A549 (cell line): ENCODE measurements around the gene PCBP3. TPM values are rescaled to one million over a fixed set of nuclear protein-coding genes. Genes with fewer than 3 reads are reported as not detected.

Source experiments
- ATAC-seq, 2 experiments: fragments of 200-7000 bp in 1 of 2; fragments of >200 bp in 1 of 2; cut with Nextera tagmentation in 1 of 2; cut with Tn5 transposase in 1 of 2; 3 replicates each; pipeline versions ENCODE4 v1.8.0 to v1.9.1; 2018 to 2020; ENCODE audit warnings: mild to moderate bottlenecking in 1 of 2, moderate library complexity in 1 of 2
- CTCF ChIA-PET: fragments of 300-600 bp; sonication (Branson Sonifier 250); formaldehyde crosslinking; extraction: SDS; loops from one replicate; lab custom pipeline; 2021; ENCODE audit warnings: antibody characterized with exemption, inconsistent platforms; lab: Yijun Ruan, JAX
- POLR2A ChIA-PET: fragments of 350-600 bp; formaldehyde crosslinking; extraction: SDS; loops from one replicate; lab custom pipeline; 2021; ENCODE audit warnings: antibody characterized with exemption, inconsistent platforms; lab: Yijun Ruan, JAX
- DNase-seq, 2 experiments: peaks; one replicate each; pipeline versions ENCODE4 v3.0.0 to v3.0.0-alpha.2; 2011 to 2016; ENCODE audit warnings: low read depth in 1 of 2, low spot score in 1 of 2
- FAIRE-seq: peaks from 2 replicates; lab custom pipeline; 2011; peaks lifted over from hg19 to GRCh38; lab: Jason Lieb, UNC
- H3K27ac ChIP-seq, 2 experiments: fragments of >200 bp; sonication (Bioruptor Twin); formaldehyde crosslinking; 3 replicates each; pipeline ENCODE4 v1.5.1; 2016 to 2017
- H3K4me1 ChIP-seq: fragments of >200 bp; sonication (Bioruptor Twin); formaldehyde crosslinking; 3 replicates; pipeline ENCODE4 v1.6.1; 2016
- H3K4me2 ChIP-seq: fragments of >200 bp; sonication (Bioruptor Twin); formaldehyde crosslinking; 3 replicates; pipeline ENCODE4 v1.6.1; 2016
- H3K4me3 ChIP-seq: fragments of >200 bp; sonication (Bioruptor Twin); formaldehyde crosslinking; 3 replicates; pipeline ENCODE4 v1.5.1; 2016
- H3K9me3 ChIP-seq: fragments of >200 bp; sonication (Bioruptor Twin); formaldehyde crosslinking; 3 replicates; pipeline ENCODE4 v1.6.1; 2016
- CEBPB ChIP-seq, 2 experiments: fragments of >200 bp in 1 of 2; sonication (Bioruptor Twin) in 1 of 2; formaldehyde crosslinking in 1 of 2; IDR thresholded peaks; 2 replicates each; pipeline ENCODE4 v1.6.1; 2012 to 2016
- CHD2 ChIP-seq: fragments of 150-350 bp; IDR thresholded peaks from 2 replicates; pipeline ENCODE4 v1.6.1; 2014; ENCODE audit warnings: low read length; ENCODE audit not compliant: partially characterized antibody
- CHD4 ChIP-seq: fragments of 200-600 bp; sonication (generic); IDR thresholded peaks from 2 replicates; pipeline ENCODE4 v1.6.1; 2016; ENCODE audit warnings: antibody characterized with exemption, mild to moderate bottlenecking, borderline replicate concordance
- EP300 ChIP-seq, 2 experiments: fragments of >200 bp; sonication (Bioruptor Twin); formaldehyde crosslinking; IDR thresholded peaks; 2 replicates in 1 of 2; 3 replicates in 1 of 2; pipeline ENCODE4 v1.6.1; 2016 to 2017
- ESRRA ChIP-seq: fragments of 150-350 bp; IDR thresholded peaks from 2 replicates; pipeline ENCODE4 v1.6.1; 2014; ENCODE audit warnings: mild to moderate bottlenecking, low read length, borderline replicate concordance
- FOSL2 ChIP-seq, 2 experiments: fragments of 450-650 bp in 1 of 2; fragments of >200 bp in 1 of 2; sonication (Bioruptor Twin) in 1 of 2; formaldehyde crosslinking; IDR thresholded peaks; 2 replicates each; pipeline versions ENCODE4 v1.5.0 to v1.6.1; 2016 to 2020; ENCODE audit warnings: mild to moderate bottlenecking in 1 of 2, moderate library complexity in 1 of 2
- HDAC2 ChIP-seq: fragments of 200-600 bp; sonication (generic); IDR thresholded peaks from 2 replicates; pipeline ENCODE4 v1.6.1; 2016
- HEYL ChIP-seq: fragments of 250-450 bp; sonication (Bioruptor Pico); IDR thresholded peaks from 2 replicates; pipeline ENCODE4 v1.8.0; 2021; ENCODE audit warnings: mild to moderate bottlenecking, moderate library complexity
- HOXB13 ChIP-seq: fragments of 250-450 bp; sonication (Bioruptor Pico); IDR thresholded peaks from 2 replicates; pipeline ENCODE4 v1.5.0; 2020; ENCODE audit warnings: low read depth, mild to moderate bottlenecking, moderate library complexity
- HOXB5 ChIP-seq: fragments of 250-450 bp; sonication (Bioruptor Pico); IDR thresholded peaks from 2 replicates; pipeline ENCODE4 v1.5.0; 2020; ENCODE audit warnings: mild to moderate bottlenecking, moderate library complexity
- JUNB ChIP-seq: fragments of >200 bp; sonication (Bioruptor Twin); formaldehyde crosslinking; IDR thresholded peaks from 2 replicates; pipeline ENCODE4 v1.6.1; 2016
- KDM5A ChIP-seq: fragments of 200-600 bp; sonication (generic); IDR thresholded peaks from 2 replicates; pipeline ENCODE4 v1.6.1; 2016; ENCODE audit warnings: antibody characterized with exemption, mild to moderate bottlenecking
- MAFK ChIP-seq: fragments of 450-650 bp; IDR thresholded peaks from 2 replicates; pipeline ENCODE4 v1.6.1; 2014; ENCODE audit not compliant: partially characterized antibody
- MYC ChIP-seq: IDR thresholded peaks from 2 replicates; pipeline ENCODE4 v1.6.1; 2012; ENCODE audit warnings: mild to moderate bottlenecking, inconsistent platforms, low read length, improper control_type of control experiment, borderline replicate concordance
- NFE2L2 ChIP-seq: fragments of 150-350 bp; conservative IDR thresholded peaks from 2 replicates; pipeline ENCODE4 v1.6.1; 2014; ENCODE audit warnings: low read length
- NR3C1 ChIP-seq: fragments of >200 bp; sonication (Bioruptor Twin); formaldehyde crosslinking; IDR thresholded peaks from 3 replicates; pipeline ENCODE4 v1.6.1; 2017
- RCOR1 ChIP-seq: fragments of 150-350 bp; IDR thresholded peaks from 2 replicates; pipeline ENCODE4 v1.6.1; 2014; ENCODE audit warnings: antibody characterized with exemption, low read length, low read depth
- RNF2 ChIP-seq: fragments of 200-600 bp; sonication (generic); IDR thresholded peaks from 2 replicates; pipeline ENCODE4 v1.6.1; 2016; ENCODE audit warnings: low read depth, mild to moderate bottlenecking, antibody characterized with exemption, moderate library complexity, borderline replicate concordance
- TFCP2L1 ChIP-seq: fragments of 250-450 bp; sonication (Bioruptor Pico); IDR thresholded peaks from 2 replicates; pipeline ENCODE4 v1.5.0; 2021; ENCODE audit warnings: mild to moderate bottlenecking
- ZFP36 ChIP-seq: fragments of 450-650 bp; IDR thresholded peaks from 2 replicates; pipeline ENCODE4 v1.6.1; 2014; ENCODE audit warnings: borderline replicate concordance; ENCODE audit not compliant: partially characterized antibody
- ZSCAN20 ChIP-seq: fragments of 250-450 bp; sonication (Bioruptor Pico); IDR thresholded peaks from 2 replicates; pipeline ENCODE4 v1.8.0; 2022; ENCODE audit warnings: mild to moderate bottlenecking, moderate library complexity
- WGBS: methylation state at CpG from one replicate; pipeline ENCODE4 v1.1.6; 2017; ENCODE audit errors: missing lambda C conversion rate; 5-methylcytosine and 5-hydroxymethylcytosine counted together
- polyA plus RNA-seq, 4 experiments: library from polyadenylated mRNA; depleted of rRNA in 3 of 4; stranded (reverse); fragments of >200 nt; fragmentation: RNase III in 1 of 4; extraction: RNeasy Plus Mini Kit Qiagen cat#74134 plus additional on column Dnase treatment in 1 of 4; gene quantifications; 2 replicates in 3 of 4; 3 replicates in 1 of 4; pipeline ENCODE4 v1.2.3, GENCODE V29; 2011 to 2017
- TF ChIP-seq, protein P1 (sequence below): IDR thresholded peaks from 2 replicates; pipeline ENCODE4 v1.6.1; 2012
- TF ChIP-seq, protein P2 (sequence below): fragments of >200 bp; sonication (Bioruptor Twin); formaldehyde crosslinking; IDR thresholded peaks from 2 replicates; pipeline ENCODE4 v1.6.1; 2016
- TF ChIP-seq, protein P3 (sequence below): fragments of 150-350 bp; IDR thresholded peaks from 2 replicates; pipeline ENCODE4 v1.6.1; 2014; ENCODE audit warnings: low read depth, mild to moderate bottlenecking, low read length
- TF ChIP-seq, protein P4 (sequence below): IDR thresholded peaks from 2 replicates; pipeline ENCODE4 v1.6.1; 2012; ENCODE audit warnings: low read depth, borderline replicate concordance
- TF ChIP-seq, protein P5 (sequence below): fragments of 250-450 bp; sonication (Bioruptor Pico); IDR thresholded peaks from 2 replicates; pipeline ENCODE4 v1.5.0; 2020; ENCODE audit warnings: low read depth, mild to moderate bottlenecking, moderate library complexity

The PCBP3 gene
- polyA plus RNA-seq, 2 of the 4 experiments (the other 2 are of a cell fraction), result 0.30 to 0.34 TPM

DNA sequence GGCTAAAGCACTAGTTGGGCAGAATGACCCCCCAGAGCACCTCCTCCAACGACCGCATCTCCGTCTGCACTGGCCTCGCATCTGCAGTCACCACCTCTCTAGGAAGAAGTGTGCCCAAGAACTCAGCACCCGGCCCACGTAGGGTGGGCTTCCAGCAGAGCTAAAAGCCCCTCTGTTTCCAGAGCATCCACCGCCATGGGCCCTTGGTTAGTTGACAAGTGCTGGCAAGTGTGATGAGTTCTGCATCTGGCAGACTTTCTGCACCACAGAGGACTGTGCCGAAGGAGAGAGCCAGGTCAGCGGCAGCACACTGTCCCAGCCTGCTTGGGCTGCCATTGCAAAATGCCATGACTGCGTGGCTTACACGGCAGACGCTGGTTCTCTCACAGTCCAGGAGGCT, 261.7 kb downstream of the PCBP3 start:
- Histone ChIP-seq H3K27ac (no peak overlapping the region), H3K4me3 (no peak overlapping the region), H3K9me3 (no peaks in the 10 kb centered on the region), H3K4me2 (no peak overlapping the region), H3K4me1 (no peaks in the 10 kb centered on the region)
- ChIA-PET CTCF (interaction anchor here (1.4 kb wide), 1 partner anchor 349 kb away, joined by 5 read pairs; no protein-coding TSS in a partner anchor), POLR2A (no interaction called here)
- 59% methylated on average over 8 of the region's 12 CpGs for WGBS
- ATAC-seq, result no peak
- TF ChIP-seq RNF2, result no peak
- no peak for TF ChIP-seq ZFP36
- TF ChIP-seq CHD2, result no peak
- no peak for TF ChIP-seq NR3C1
- no peak for TF ChIP-seq RCOR1
- no peak for TF ChIP-seq TFCP2L1 (CRISPR knock-in tag)
- TF ChIP-seq EP300 (IDR thresholded peaks at IDR 0.05), result no peak
- no peak for TF ChIP-seq CHD4
- TF ChIP-seq, protein P1, sequence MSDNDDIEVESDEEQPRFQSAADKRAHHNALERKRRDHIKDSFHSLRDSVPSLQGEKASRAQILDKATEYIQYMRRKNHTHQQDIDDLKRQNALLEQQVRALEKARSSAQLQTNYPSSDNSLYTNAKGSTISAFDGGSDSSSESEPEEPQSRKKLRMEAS, result no peak
- no peak for TF ChIP-seq MAFK
- no peak for TF ChIP-seq HOXB13
- TF ChIP-seq ESRRA, result no peak
- TF ChIP-seq HDAC2, result no peak
- TF ChIP-seq, protein P2, sequence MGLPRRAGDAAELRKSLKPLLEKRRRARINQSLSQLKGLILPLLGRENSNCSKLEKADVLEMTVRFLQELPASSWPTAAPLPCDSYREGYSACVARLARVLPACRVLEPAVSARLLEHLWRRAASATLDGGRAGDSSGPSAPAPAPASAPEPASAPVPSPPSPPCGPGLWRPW, result no peak
- no peak for TF ChIP-seq MYC
- no peak for DNase-seq
- no peak for FAIRE-seq

DNA sequence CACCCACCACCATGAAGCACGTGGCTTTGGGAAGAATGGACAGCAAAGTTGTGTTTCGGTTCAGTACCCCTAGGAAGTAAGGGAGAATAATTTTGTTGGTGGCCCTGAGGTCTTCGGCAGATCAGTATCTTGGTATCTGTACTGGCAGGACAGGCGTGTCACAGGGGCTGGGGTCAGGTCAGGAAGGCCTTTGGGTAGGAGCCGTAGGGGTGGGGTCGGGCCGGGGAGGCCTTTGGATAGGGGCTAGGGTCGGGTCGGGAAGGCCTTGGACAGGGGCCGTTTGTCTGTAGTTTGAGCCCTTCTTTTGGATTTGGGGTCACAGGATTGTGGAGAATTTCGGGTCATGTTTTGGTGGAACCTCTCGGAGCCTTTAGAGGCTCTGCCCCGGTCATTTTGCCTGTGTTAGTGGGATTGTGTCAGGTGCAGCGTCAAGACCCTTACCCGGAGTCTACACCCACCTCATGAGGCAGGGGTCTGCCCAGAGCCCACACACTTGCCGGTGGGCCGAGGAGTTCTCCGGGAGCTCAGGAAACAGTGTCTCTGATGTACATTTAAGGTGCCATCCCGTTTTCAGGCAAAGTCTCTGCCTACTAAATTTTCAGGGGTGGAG, 262.8 kb downstream of the PCBP3 start:
- ChIA-PET POLR2A (no interaction called here), CTCF (no interaction called here)
- no peaks in the 10 kb centered on the region for H3K4me1 ChIP-seq
- DNase-seq (no peak), ATAC-seq (no peak), FAIRE-seq (no peak)
- 38% methylated on average over 12 of the region's 19 CpGs for WGBS
- no peak overlapping the region for H3K27ac ChIP-seq
- no peak for TF ChIP-seq ESRRA
- no peak for TF ChIP-seq CHD2
- TF ChIP-seq FOSL2 (IDR thresholded peaks at IDR 0.05), result no peak
- no peak for TF ChIP-seq FOSL2 (CRISPR knock-in tag; IDR thresholded peaks at IDR 0.05)
- no peak for TF ChIP-seq HEYL (CRISPR knock-in tag)
- no peak for TF ChIP-seq NFE2L2
- TF ChIP-seq, protein P3, sequence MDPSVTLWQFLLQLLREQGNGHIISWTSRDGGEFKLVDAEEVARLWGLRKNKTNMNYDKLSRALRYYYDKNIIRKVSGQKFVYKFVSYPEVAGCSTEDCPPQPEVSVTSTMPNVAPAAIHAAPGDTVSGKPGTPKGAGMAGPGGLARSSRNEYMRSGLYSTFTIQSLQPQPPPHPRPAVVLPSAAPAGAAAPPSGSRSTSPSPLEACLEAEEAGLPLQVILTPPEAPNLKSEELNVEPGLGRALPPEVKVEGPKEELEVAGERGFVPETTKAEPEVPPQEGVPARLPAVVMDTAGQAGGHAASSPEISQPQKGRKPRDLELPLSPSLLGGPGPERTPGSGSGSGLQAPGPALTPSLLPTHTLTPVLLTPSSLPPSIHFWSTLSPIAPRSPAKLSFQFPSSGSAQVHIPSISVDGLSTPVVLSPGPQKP, result no peak
- TF ChIP-seq, protein P4, sequence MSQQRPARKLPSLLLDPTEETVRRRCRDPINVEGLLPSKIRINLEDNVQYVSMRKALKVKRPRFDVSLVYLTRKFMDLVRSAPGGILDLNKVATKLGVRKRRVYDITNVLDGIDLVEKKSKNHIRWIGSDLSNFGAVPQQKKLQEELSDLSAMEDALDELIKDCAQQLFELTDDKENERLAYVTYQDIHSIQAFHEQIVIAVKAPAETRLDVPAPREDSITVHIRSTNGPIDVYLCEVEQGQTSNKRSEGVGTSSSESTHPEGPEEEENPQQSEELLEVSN, result no peak
- TF ChIP-seq, protein P5, sequence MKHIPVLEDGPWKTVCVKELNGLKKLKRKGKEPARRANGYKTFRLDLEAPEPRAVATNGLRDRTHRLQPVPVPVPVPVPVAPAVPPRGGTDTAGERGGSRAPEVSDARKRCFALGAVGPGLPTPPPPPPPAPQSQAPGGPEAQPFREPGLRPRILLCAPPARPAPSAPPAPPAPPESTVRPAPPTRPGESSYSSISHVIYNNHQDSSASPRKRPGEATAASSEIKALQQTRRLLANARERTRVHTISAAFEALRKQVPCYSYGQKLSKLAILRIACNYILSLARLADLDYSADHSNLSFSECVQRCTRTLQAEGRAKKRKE (CRISPR knock-in tag), result no peak
- TF ChIP-seq RNF2, result no peak
- no peak for TF ChIP-seq HOXB5 (CRISPR knock-in tag)
- TF ChIP-seq CEBPB (IDR thresholded peaks at IDR 0.05), result no peak
- no peak for TF ChIP-seq MAFK
- no peak for TF ChIP-seq KDM5A
- TF ChIP-seq CHD4, result no peak
- TF ChIP-seq ZSCAN20 (CRISPR knock-in tag), result no peak
- TF ChIP-seq JUNB, result no peak
- no peaks in the 10 kb centered on the region for H3K9me3 ChIP-seq
- no peak overlapping the region for H3K4me2 ChIP-seq
- no peak overlapping the region for H3K4me3 ChIP-seq
